SH-SY5Y (cell line): Measurements from ENCODE around the gene CIBAR2.

Experiments used
- GATA2 ChIP-seq: IDR thresholded peaks from 2 replicates; pipeline ENCODE4 v1.6.1; 2011; ENCODE audit warnings: mild to moderate bottlenecking, low read depth, low read length
- GATA3 ChIP-seq: IDR thresholded peaks from 2 replicates; pipeline ENCODE4 v1.6.1; 2011; ENCODE audit warnings: low read depth, mild to moderate bottlenecking, low read length, moderate library complexity

DNA sequence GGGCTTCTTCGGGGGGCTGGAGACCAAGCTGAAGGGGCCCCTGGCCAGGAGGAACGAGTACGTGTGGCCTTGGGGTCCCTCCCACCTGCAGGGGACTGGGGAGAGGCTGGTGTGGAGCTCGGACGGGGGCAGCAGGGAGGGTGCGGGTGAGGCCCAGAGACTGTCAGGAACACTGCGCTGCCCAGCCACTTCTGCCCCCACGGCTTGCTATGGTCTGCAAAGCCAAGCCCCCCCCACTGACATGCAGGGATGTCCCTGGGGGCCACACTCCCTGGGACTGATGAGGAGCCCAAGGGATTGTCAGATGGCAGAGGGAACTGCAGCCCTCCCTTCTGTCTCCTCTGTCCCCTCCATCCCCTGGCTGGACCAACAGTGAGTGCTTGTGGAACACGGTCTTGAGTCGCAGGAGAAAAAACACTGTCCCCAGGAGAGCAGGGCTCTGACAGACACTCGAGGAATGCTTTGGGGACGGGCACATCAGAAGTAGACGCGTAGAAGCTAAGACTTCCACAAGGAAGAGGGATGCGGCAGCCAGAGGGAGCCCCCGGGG lies 34.6 kb downstream of the CIBAR2 start:
- TF ChIP-seq GATA3 (no peak), GATA2 (no peak)
